ENCODE measurements around the gene ADCY10. TPM values are rescaled to one million over a fixed set of nuclear protein-coding genes. Genes with fewer than 3 reads are reported as not detected.
"Not testable (repeated sequence)": the region's sequence is repeated elsewhere in the genome, so short reads cannot be mapped to it uniquely, and the experiment has no call there.

The ADCY10 gene
- total and polyA plus RNA-seq, 7 experiments from 2014 or later, result 0.19 to 1.3 (median 0.43) TPM; not detected in 2

DNA sequence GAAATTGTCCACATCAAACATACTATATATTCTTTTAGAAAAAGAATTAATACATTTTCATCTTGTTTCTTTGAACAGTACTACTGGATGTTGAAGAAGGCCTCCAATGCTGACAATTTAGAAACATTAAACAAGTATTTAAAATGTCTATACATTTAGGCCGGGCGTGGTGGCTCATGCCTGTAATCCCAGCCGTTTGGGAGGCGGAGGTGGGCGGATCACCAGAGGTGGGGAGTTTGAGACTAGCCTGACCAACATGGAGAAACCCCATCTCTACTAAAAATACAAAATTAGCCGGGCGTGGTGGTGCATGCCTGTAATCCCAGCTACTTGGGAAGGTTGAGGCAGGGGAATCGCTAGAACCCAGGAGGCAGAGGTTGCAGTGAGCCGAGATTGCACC is 15.0 kb upstream of the ADCY10 start:
- H3K9me3 Mint-ChIP-seq; H3K27ac ChIP-seq (ENCODE audit: low read depth, low read length); H3K27ac Mint-ChIP-seq; DNase-seq; H3K4me3 ChIP-seq (ENCODE audit: low read length); ATAC-seq; H3K4me3 Mint-ChIP-seq; CTCF ChIA-PET; H3K36me3 ChIP-seq (ENCODE audit: control insufficient read depth in 2 of 3, insufficient read depth in 3 of 3, low read length in 3 of 3); H3K9me3 ChIP-seq (ENCODE audit: control insufficient read depth in 2 of 3, low read length in 3 of 3); POLR2A ChIA-PET; H3K27me3 ChIP-seq (ENCODE audit: control insufficient read depth in 2 of 2, insufficient read depth in 2 of 2, low read length in 2 of 2); H3K4me1 ChIP-seq (ENCODE audit: control insufficient read depth in 2 of 2, insufficient read depth in 2 of 2, low read length in 2 of 2); intact Hi-C loops (cut with micrococcal nuclease); H3K36me3 Mint-ChIP-seq; H3K27me3 Mint-ChIP-seq: not testable (repeated sequence)
- H3K4me1 Mint-ChIP-seq, result peaks cover 14 to 38% (median 26%) of the 10 kb centered on the region in 7 donors

DNA sequence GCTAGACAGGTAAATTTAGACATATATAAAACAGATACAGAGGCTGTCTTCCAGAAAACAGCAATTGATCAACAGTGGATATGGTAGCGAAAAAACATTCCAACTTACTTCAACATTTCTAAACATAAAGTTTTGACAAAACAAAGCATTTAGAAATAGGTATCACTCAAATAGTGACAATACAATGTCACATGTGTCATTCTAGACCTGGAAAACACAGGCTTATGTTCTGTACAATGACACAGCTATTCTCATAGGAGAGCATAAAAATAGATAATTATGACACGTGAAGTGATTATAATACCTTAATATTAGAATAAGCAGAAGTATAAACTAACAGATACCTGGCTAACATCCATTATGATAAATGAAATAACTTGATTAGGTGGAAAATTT is 14.5 kb upstream of the ADCY10 start:
- no peak overlapping the region for H3K27ac ChIP-seq (ENCODE audit: low read depth, low read length)
- H3K36me3 Mint-ChIP-seq, result peaks cover 0 to 3% (median 0%) of the 10 kb centered on the region in 5 donors
- peaks cover 0 to 3% of the 10 kb centered on the region in 2 donors for H3K4me1 ChIP-seq (ENCODE audit: control insufficient read depth in 2 of 2, insufficient read depth in 2 of 2, low read length in 2 of 2)
- H3K27me3 ChIP-seq (ENCODE audit: control insufficient read depth in 2 of 2, insufficient read depth in 2 of 2, low read length in 2 of 2), result no peaks in the 10 kb centered on the region
- no peaks in the 10 kb centered on the region for H3K9me3 ChIP-seq (ENCODE audit: control insufficient read depth in 2 of 3, low read length in 3 of 3)
- H3K4me1 Mint-ChIP-seq, result peaks cover 9 to 34% (median 22%) of the 10 kb centered on the region in 7 donors
- H3K27ac Mint-ChIP-seq, result no peak overlapping the region
- no peak overlapping the region for H3K4me3 ChIP-seq (ENCODE audit: low read length)
- H3K4me3 Mint-ChIP-seq, result no peak overlapping the region
- ChIA-PET POLR2A (interaction anchor here (0.6 kb wide), 1 partner anchor 214 kb away, joined by 4 read pairs; no protein-coding TSS in a partner anchor), CTCF (interaction anchor here (1.0 kb wide), 1 partner anchor 154 kb away, joined by 4 read pairs; no protein-coding TSS in a partner anchor)
- intact Hi-C loops (cut with micrococcal nuclease), result no loop called here
- peaks cover 0 to 4% (median 0%) of the 10 kb centered on the region in 3 experiments for H3K36me3 ChIP-seq (ENCODE audit: control insufficient read depth in 2 of 3, insufficient read depth in 3 of 3, low read length in 3 of 3)
- DNase-seq (no peak), ATAC-seq (no peak)
- H3K27me3 Mint-ChIP-seq, result no peaks in the 10 kb centered on the region
- no peaks in the 10 kb centered on the region for H3K9me3 Mint-ChIP-seq

DNA sequence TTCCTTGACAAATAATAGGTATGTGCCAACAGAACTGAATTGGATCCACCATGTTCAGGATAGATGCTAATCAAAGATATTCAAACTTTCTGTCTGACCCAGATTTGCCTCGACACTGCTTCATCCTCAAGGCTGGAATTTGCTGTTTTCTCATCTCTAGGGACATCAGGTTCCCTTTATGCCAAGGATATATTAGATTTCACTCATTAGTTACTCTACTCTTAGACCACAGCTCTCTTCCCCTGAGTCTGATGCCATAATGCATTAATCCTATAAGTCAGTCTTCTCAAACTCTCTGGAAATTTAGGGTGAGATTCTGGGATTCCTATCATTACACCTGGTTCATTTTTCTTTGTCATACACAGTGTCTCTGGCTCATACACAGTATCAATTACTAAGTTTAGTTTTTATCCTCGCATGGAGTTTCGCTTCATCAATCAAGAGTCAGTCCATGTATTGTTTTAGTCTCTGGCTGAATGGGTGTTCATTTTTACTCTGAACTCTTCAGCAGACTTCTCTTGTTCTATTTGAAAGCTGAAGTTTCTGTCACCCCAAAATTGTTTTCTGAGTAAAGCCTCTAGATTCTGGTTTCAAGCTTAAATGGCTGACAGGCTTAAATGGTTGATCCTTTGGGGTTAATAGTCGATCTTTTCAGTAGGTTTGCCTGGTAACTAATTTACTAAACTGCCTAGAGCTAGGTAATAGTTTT is 13.3 kb upstream of the ADCY10 start:
- intact Hi-C loops (cut with micrococcal nuclease), result no loop called here
- H3K36me3 ChIP-seq (ENCODE audit: control insufficient read depth in 2 of 3, insufficient read depth in 3 of 3, low read length in 3 of 3), result peaks cover 0 to 6% (median 0%) of the 10 kb centered on the region in 3 experiments
- H3K9me3 ChIP-seq (ENCODE audit: control insufficient read depth in 2 of 3, low read length in 3 of 3), result no peaks in the 10 kb centered on the region
- Mint-ChIP-seq H3K9me3 (no peaks in the 10 kb centered on the region), H3K27ac (no peak overlapping the region), H3K27me3 (no peaks in the 10 kb centered on the region), H3K4me3 (no peak overlapping the region), H3K36me3 (peaks cover 0 to 8% (median 4%) of the 10 kb centered on the region in 5 donors), H3K4me1 (peaks cover 11 to 32% (median 18%) of the 10 kb centered on the region in 7 donors)
- H3K27ac ChIP-seq (ENCODE audit: low read depth, low read length), result no peak overlapping the region
- H3K4me3 ChIP-seq (ENCODE audit: low read length), result no peak overlapping the region
- H3K4me1 ChIP-seq (ENCODE audit: control insufficient read depth in 2 of 2, insufficient read depth in 2 of 2, low read length in 2 of 2), result no peaks in the 10 kb centered on the region
- ChIA-PET CTCF (no interaction called here), POLR2A (interaction anchor here (1.0 kb wide), 1 partner anchor 9 kb away, joined by 5 read pairs; no protein-coding TSS in a partner anchor)
- no peaks in the 10 kb centered on the region for H3K27me3 ChIP-seq (ENCODE audit: control insufficient read depth in 2 of 2, insufficient read depth in 2 of 2, low read length in 2 of 2)
- DNase-seq (no peak), ATAC-seq (no peak)

DNA sequence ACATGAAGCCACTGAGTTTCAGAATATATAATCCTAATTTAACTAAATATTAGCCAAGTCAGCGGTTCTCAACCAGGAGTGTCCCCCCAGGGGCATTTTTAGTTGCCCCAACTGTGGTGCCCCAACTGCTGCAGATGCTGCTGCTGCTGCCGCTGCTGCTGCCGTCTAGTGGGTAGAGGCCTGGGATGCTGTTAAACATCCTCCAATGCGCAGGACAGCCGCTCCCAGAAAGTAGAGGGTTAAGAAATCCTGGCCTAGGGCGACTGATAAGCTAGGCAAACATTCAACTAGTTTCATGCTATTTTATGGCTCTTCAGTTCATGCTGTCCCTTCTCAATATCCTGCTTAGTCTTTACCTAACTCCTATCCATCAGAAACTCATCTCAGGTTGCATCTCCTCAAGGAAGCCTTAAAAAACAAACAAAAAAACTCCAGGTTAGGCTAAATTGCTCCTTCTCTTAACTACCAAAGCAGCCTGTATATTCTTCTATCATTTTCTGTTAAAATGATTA is 12.6 kb upstream of the ADCY10 start:
- no peak overlapping the region for H3K4me3 ChIP-seq (ENCODE audit: low read length)
- intact Hi-C loops (cut with micrococcal nuclease), result loop anchor here in 1 of 2 donors (1.0 kb wide), 1 partner anchor 9 kb away; no protein-coding TSS in a partner anchor
- H3K4me1 Mint-ChIP-seq, result peaks cover 11 to 36% (median 18%) of the 10 kb centered on the region in 7 donors
- H3K36me3 ChIP-seq (ENCODE audit: control insufficient read depth in 2 of 3, insufficient read depth in 3 of 3, low read length in 3 of 3), result peaks cover 0 to 6% (median 0%) of the 10 kb centered on the region in 3 experiments
- no peaks in the 10 kb centered on the region for H3K9me3 Mint-ChIP-seq
- H3K4me3 Mint-ChIP-seq, result no peak overlapping the region
- CTCF ChIA-PET, result no interaction called here
- DNase-seq (no peak), ATAC-seq (no peak)
- no peak overlapping the region for H3K27ac ChIP-seq (ENCODE audit: low read depth, low read length)
- H3K4me1 ChIP-seq (ENCODE audit: control insufficient read depth in 2 of 2, insufficient read depth in 2 of 2, low read length in 2 of 2), result no peaks in the 10 kb centered on the region
- H3K9me3 ChIP-seq (ENCODE audit: control insufficient read depth in 2 of 3, low read length in 3 of 3), result no peaks in the 10 kb centered on the region
- no peak overlapping the region for H3K27ac Mint-ChIP-seq
- POLR2A ChIA-PET, result no interaction called here
- no peaks in the 10 kb centered on the region for H3K27me3 Mint-ChIP-seq
- H3K36me3 Mint-ChIP-seq, result peaks cover 0 to 8% (median 4%) of the 10 kb centered on the region in 5 donors
- no peaks in the 10 kb centered on the region for H3K27me3 ChIP-seq (ENCODE audit: control insufficient read depth in 2 of 2, insufficient read depth in 2 of 2, low read length in 2 of 2)

DNA sequence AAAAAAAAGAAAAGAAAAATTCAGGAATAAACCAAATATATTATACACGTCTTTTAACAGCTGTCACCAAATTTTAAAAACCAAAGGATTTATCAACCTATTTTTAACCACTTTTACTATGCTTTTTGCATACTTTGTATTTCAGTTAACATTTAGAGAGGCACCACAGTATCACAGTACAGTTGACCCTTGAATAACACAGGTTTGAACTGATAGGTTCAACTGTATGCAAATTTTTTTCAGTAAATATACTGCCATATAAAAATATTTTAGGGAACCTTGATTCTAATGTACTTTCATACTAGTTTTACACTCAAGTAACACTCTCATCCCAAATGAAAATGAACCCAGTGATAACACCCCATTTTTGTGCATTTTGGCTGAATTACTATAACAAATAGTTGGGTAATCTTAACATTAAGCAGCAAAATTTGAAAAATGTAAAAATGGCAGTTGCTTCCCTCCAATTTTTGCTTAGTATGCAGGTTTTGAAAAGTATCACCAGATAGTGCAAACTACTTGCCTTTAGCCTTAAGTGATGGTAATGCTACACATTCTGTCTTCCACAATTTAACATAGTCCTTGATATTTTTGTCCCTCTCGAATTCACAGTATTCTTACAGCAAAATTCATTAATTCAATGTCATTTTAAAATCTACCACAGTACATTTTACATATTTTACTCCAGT is 10.8 kb upstream of the ADCY10 start:
- no peak overlapping the region for H3K4me3 Mint-ChIP-seq
- peaks cover 0 to 6% (median 0%) of the 10 kb centered on the region in 3 experiments for H3K36me3 ChIP-seq (ENCODE audit: control insufficient read depth in 2 of 3, insufficient read depth in 3 of 3, low read length in 3 of 3)
- ATAC-seq, result no peak
- H3K9me3 Mint-ChIP-seq, result no peaks in the 10 kb centered on the region
- no peaks in the 10 kb centered on the region for H3K4me1 ChIP-seq (ENCODE audit: control insufficient read depth in 2 of 2, insufficient read depth in 2 of 2, low read length in 2 of 2)
- H3K27me3 ChIP-seq (ENCODE audit: control insufficient read depth in 2 of 2, insufficient read depth in 2 of 2, low read length in 2 of 2), result no peaks in the 10 kb centered on the region
- intact Hi-C loops (cut with micrococcal nuclease), result no loop called here
- H3K4me3 ChIP-seq (ENCODE audit: low read length), result no peak overlapping the region
- ChIA-PET POLR2A (no interaction called here), CTCF (no interaction called here)
- no peaks in the 10 kb centered on the region for H3K9me3 ChIP-seq (ENCODE audit: control insufficient read depth in 2 of 3, low read length in 3 of 3)
- H3K36me3 Mint-ChIP-seq, result peaks cover 0 to 11% (median 4%) of the 10 kb centered on the region in 5 donors
- no peak overlapping the region for H3K27ac ChIP-seq (ENCODE audit: low read depth, low read length)
- no peak overlapping the region for H3K27ac Mint-ChIP-seq
- DNase-seq, result no peak
- H3K27me3 Mint-ChIP-seq, result no peaks in the 10 kb centered on the region
- peaks cover 9 to 33% (median 16%) of the 10 kb centered on the region in 7 donors for H3K4me1 Mint-ChIP-seq

DNA sequence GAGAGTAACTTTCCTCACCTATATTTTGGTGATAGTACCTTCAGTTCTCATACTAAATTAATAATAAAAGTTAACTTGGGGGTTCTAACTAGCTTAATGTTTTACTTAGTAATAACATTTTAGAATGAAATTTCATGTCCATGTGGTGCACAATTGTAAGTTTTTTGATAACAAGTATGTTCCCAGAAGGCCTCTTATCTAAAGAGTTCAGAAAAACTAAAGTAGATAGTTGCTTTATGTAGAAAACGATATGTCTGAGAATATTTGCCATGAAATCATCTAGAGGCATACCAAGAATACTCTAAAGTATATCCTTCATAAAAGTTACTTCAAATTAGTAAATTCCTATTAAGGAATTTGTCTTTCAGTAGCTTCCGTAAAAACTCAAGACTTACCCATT is 10.2 kb upstream of the ADCY10 start:
- no peak overlapping the region for H3K27ac Mint-ChIP-seq
- no peak overlapping the region for H3K27ac ChIP-seq (ENCODE audit: low read depth, low read length)
- H3K4me1 Mint-ChIP-seq, result peaks cover 7 to 31% (median 16%) of the 10 kb centered on the region in 7 donors
- H3K9me3 ChIP-seq (ENCODE audit: control insufficient read depth in 2 of 3, low read length in 3 of 3), result no peaks in the 10 kb centered on the region
- no peaks in the 10 kb centered on the region for H3K27me3 Mint-ChIP-seq
- H3K36me3 Mint-ChIP-seq, result peaks cover 0 to 13% (median 6%) of the 10 kb centered on the region in 5 donors
- CTCF ChIA-PET, result no interaction called here
- no peak overlapping the region for H3K4me3 Mint-ChIP-seq
- DNase-seq (no peak), ATAC-seq (no peak)
- no peak overlapping the region for H3K4me3 ChIP-seq (ENCODE audit: low read length)
- no peaks in the 10 kb centered on the region for H3K9me3 Mint-ChIP-seq
- peaks cover 0 to 6% (median 0%) of the 10 kb centered on the region in 3 experiments for H3K36me3 ChIP-seq (ENCODE audit: control insufficient read depth in 2 of 3, insufficient read depth in 3 of 3, low read length in 3 of 3)
- POLR2A ChIA-PET, result interaction anchor here (0.6 kb wide), 1 partner anchor 463 kb away, joined by 3 read pairs; no protein-coding TSS in a partner anchor
- intact Hi-C loops (cut with micrococcal nuclease), result no loop called here
- no peaks in the 10 kb centered on the region for H3K4me1 ChIP-seq (ENCODE audit: control insufficient read depth in 2 of 2, insufficient read depth in 2 of 2, low read length in 2 of 2)
- no peaks in the 10 kb centered on the region for H3K27me3 ChIP-seq (ENCODE audit: control insufficient read depth in 2 of 2, insufficient read depth in 2 of 2, low read length in 2 of 2)
